GM18907 (cell line): ENCODE results near the gene PRKAG1.

Experiments used
- ATAC-seq: cut with Tn5 transposase; IDR thresholded peaks from one replicate; pipeline ENCODE4 v1.9.1; 2021; ENCODE audit warnings: mild to moderate bottlenecking, moderate library complexity; ENCODE audit not compliant: unreplicated experiment

The PRKAG1 gene

DNA sequence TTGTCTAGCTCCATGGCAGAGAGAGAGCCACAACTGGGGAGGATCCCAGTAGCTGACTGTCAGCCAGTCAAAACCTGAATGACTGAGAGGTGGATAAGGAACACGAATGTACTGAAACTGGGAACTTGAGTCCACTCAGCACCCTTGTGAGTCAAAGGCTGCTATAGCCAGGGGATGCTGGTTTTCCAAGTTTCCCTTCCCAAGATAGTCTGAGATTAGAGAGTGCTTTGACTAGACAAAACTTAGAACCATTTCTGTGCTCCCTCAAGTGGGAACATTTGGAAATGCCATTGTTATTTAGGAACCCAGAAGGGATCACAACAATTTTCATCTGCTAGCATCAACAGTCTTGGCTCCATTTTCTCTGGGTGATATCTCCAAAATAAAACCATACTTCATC is 4.0 kb downstream of the PRKAG1 start:
- no peak for ATAC-seq

DNA sequence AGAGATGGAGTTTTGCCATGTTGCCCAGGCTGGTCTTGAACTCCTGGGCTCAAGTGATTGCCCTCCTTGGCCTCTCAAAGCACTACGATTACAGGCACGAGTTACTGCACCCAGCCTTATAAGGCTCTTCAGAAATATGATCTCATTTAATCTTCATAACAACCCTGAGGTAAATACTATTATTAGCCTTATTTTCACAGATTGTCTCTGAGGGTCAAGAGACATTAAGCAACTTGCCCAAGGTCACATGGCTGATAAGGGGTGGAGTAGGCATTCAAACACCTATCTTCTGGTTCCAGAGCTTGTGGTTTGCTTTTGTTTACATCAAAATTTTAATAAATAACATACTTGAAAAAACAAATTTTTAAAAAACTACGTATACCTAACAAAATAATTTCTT is 5.1 kb downstream of the PRKAG1 start:
- ATAC-seq, result no peak

DNA sequence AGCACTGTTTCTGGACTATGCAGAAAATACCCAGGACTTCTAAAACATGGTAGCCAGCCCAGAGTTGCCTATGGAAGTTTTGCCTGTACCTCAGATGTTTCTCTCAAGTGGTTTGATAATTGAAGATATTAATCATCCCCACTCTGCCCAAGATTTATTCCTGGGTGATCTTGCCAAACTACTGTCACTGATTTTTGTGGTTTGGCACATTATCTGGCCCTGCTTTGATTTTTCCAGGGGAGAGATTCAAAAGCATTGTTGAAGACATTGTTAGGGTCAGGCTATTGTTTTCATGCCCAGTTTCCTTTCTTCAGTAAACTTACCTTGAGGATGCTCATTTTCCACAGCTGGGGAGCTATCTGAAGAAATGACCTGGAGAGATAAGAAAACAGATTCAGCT is 5.8 kb downstream of the PRKAG1 start:
- ATAC-seq, result no peak

DNA sequence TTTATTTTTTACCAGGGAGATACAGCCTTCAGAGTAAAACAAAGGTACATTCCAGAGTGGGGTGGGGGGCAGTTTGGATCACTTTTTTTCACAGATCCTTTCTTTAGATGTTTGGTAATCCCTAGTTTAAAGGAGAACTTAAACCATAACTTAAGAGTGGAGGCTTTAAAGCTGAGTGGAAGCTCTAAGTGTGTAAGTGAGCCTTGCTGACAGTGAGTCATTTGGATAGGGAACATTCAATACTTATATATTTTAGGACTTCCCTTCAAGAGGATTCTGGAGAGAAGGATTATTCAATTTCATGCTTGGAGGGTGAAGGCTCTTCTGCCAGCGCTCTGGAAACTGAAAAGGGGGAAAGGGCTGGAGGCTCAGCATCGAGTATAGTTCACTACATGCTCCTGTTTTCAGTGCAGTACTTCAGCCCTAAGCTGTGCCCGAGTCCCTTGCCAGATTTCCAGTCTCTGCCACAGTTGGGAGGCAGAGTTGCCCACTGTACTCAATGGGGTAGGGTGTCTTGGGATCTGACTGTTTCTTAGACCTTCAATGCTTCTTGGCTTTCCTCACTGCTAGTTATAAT is 8.4 kb downstream of the PRKAG1 start:
- ATAC-seq, result no peak

DNA sequence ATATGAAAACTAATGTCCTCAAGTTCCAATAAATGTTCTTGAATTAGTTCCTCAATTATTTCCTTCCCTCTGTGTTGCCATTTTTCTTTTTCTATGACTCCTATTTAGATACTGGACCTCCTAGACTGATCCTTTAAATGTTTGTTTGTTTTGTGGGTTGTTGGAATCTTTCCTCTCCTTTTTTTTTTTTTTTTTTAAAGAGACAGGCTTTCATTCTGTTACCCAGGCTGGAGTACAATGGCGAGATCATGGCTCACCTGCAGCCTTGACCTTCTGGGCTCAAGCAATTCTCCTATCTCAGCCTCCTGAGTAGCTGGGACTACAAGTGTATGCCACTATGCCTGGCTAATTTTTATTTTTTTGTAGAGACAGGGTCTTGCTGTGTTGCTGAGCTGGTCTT is 9.6 kb downstream of the PRKAG1 start:
- no peak for ATAC-seq

DNA sequence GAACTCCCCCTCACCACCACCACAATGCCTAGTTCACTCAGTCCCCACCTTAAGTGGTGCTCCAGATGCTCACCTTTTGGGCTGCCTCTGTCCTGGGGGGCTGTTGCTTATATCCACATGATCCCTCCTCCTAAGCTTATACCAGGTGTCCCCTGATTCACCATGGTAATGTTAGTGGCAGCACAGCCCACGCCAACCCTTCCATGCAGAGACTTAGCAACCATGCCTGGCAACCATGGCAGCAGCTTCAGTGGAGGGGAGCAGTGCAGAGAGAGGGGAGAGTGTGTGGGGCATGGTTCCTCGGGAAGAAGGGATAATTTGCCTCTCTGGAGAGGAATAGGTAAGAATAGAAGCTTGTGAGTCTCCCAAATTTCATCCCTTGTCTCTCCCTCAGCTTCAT is 18.2 kb downstream of the PRKAG1 start:
- no peak for ATAC-seq

DNA sequence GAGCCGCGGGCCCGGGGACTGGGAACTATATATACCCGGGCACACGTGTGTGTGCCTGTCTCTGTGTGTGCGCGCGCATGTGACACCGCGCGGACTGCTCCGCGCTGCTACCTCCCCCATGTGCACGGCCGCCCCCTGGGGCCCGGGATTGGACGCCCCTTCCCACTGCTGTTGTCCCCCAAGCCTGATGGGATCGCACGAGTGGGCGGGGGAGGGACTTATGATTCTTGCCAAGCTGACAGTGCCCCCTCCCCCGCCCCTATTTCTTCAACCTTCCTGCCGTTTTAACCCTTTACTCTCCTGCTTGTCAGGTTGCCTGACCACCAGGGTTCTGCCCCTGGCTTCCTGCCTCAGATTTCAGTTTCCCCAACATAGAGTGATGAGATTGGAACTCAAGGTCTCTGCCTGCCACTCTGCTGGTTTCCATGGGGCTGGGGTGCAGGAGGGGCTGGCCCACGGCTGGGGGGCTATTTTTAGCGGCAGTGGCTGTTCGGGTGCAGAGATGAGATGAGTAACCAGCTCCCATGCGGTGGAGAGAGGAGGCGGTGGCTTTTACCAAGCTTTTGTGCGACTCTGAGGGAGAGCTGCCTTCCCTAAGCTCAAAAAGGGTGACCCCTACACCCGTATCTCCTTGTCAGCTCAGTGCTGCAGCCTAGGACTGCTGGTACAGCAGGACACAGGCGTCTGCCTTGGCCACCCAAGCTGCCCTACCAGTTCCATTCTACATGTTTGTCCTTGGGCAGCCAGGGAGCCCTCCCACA is 19.0 kb downstream of the PRKAG1 start, which contains the start of gene DDN:
TSS of gene DDN (minus strand) at position 5 of the 761 bp plus-strand sequence. CDS start 88 bp downstream, outside the sequence.
- ATAC-seq, result no peak

DNA sequence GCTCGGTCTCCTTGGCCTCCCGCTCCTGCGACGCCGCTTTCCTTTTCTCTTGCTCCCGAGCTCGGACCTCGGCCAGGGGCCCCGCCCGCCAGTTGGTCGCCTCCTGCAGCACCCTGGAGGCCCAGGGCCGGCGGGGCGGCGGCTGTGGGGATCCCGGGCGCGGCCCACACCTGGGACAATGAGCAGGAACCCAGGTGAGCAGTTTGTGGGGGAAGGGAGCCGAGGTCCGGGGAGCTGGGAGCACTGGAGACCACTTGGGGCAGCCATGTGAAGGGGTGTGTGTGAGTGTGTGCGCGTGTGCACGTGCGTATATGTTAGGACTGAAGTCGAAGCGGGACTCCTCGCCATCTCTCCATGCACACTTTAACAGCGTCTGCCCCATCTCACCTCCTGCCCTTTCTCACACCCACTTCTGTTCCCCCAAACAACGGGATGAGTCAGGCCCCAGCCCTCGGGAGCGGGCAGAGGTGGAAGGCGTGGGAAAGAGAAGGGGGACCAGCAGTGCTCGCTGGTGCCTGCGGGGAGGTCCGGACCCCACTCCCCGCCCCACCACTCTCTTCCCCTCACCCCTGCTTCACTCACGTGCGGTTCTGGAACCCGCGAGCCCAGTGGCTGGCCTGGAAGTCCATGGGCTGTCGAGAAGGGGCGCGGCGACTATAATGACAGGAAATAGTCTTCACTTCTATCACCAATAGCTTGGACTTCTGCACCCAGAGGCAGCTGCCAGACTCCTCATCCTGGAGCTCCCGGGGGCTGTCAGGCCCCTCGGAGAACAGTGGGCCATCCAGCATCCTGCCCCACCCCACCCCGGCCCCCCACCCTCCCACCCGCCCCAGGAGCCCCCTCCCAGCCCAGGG is 19.9 kb downstream of the PRKAG1 start:
- ATAC-seq, result peak; percentile 23

DNA sequence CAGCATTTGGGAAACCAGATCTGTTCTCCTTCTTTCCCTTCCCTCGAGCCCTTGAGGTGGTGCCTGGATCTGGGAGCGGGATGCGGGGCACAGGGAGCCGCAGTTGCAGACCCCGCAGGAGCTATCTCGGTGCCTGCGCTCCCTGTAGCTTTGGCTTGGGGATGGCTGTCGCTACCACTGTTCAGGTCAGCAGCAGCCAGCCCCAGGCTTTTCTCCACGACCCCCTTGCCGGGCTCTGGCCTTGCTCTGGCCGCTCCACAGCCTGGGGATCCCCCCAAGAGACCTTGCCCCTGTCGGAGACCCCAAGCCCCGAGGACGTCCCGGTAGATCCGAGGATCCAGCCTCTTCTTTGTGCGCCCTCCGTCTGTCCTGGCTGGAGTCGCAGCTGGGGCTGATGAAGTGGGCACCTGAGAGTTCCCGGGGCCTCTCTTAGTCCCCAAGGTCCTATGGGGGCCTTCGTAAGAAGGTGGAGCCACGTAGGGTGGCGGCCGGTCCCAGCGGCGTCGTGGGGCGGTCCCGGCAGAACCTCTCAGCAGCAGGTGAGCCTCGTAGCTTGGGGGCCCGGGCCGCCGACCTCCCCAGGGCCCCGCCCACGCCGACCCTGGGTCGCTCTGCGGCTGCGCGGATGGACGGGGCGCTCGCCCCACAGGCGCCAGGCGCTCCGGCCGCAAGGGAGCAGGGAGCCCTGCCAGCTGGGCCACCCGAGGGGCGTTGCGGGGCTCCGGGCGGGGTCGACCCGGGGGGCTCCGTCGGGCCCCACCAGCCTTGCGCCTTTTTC is 20.7 kb downstream of the PRKAG1 start:
- ATAC-seq, result peak; percentile 43

DNA sequence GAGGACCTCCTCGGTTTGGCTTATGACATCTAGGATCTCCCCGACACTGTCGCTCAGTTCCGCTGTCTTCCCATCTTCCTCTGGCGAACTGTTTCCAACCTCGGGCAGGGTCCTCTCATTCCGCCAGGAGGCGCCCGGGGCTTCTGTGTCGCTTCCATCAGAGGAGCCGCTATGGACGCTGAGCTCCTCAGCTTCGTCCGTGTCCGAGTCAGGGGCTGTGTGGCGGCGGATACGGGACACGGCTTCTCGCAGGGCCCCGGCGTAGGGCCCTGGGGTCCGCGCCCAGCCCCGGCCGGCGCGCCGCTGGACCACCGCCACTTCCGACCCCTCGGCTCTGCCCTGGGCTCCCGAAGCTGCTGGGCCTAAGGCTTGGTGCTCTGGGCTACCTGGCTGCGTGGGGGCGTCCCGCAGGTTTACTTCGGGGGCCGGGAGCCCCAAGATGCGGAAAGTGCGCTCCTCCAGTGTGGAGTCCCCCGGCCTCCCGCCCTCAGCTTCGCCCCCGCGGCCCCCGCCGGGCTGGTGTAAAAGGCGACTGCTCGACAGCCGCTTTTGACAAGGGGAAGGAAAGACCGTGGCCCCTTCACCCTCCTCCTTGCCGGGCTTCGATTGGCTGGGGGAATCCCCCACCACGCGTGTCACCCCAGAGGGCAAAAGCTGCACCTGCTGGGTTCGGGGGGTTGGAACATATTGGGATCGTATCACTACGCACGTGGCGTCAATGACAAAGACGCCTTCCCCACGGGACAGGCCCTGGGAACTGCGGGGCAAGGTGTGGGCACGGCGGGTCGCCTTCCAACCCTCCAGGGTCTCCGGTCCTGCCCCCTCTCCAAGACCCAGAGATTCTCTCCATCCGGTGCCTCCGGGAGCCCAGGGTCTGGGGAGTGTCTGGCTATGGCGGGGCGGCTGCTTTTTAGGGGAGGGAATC is 21.5 kb downstream of the PRKAG1 start:
- peak; percentile 31 for ATAC-seq

DNA sequence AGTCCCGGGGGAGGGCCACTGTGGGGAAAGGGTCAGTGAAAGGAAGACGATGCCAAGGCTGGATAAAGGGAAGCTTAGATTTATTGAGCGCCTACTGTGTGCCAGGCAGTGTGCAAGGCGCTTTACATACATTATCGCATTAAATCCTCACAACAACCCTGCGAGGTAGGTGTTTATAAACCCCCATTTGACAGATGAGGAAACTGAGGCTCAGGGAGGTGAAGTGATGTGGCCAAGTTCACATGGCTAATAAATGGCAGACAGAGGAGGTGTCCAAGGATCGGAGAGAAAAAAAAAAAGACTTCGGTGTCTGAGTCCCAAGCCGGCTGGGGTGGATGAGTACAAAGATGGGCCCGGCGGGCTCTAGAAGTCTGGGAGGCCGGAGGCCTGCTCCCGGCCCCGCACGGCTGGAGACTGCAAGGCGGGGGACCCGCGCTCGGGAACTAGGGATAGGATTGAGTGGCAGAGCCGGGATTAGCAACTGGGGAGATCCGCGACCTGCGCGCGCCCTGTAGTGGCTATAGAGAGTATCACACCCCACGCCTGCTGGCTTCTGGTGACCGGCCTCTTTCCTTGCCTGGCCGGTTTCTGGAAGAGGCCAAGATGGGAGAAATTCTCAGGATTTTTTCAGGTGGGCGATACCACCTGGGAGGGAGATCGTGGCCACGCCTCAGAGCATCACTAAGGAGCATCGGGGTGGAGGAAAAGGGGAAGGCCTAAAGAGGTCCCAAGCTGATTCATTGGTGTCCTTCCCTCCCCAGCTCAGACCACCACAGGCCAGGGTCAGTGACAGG is 23.3 kb downstream of the PRKAG1 start:
- no peak for ATAC-seq

DNA sequence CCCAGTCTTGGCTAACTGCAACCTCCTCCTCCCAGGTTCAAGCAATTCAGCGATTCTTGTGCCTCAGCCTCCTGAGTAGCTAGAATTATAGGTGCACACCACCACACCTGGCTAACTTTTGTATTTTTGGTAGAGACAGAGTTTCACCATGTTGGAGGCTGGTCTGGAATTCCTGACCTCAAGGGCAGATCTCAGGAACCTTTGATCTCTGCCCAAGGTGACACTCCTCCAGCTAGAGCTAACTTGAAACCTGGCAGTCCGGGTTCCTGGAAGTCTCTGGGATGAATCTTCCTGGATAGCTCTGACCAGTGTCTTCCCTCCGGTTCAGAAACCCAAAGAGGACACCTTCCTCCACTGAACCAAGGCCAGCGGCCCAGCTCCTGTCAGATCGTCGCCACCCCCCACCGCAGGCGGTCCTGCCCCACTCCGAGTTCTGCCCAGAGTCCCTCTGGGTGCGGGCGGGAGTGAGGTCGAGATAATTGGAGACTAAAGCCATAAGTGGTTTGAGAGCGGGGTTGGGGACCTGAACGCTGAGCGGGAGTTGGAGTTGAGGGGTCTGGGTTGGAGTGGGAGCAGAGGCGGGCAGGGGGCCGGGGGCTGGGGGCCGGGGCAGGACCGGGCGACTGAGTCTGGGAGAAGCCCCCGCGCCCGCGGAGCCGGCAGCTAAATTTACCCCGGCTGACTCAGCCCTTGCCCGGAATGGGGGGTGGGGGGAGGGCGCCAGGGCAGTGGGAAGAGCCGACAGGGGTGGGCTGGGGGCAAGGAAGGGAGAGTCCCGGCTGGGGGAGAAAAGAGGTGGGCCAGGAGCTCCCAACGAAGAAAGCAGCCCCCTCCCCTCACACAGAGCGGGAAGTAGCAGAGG is 24.1 kb downstream of the PRKAG1 start:
- no peak for ATAC-seq

DNA sequence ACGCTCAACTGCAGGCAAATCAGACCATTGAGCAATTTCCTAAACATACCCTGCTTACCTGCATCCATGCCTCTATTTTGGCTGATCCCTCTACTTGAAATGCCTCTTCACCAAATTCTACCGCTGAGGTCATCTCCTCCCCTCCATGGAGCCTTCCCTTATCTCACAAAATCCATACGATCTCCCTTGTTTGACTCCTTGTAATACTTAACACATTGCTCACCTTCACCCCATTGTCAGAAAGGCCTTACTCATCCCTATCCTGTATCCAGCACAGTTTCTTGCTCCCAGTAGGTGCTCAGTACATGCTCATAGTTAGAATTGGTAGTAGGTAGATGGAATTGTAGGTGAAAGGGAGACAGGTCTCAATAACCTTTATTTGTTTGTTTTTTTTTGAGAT is 24.8 kb downstream of the PRKAG1 start:
- no peak for ATAC-seq

DNA sequence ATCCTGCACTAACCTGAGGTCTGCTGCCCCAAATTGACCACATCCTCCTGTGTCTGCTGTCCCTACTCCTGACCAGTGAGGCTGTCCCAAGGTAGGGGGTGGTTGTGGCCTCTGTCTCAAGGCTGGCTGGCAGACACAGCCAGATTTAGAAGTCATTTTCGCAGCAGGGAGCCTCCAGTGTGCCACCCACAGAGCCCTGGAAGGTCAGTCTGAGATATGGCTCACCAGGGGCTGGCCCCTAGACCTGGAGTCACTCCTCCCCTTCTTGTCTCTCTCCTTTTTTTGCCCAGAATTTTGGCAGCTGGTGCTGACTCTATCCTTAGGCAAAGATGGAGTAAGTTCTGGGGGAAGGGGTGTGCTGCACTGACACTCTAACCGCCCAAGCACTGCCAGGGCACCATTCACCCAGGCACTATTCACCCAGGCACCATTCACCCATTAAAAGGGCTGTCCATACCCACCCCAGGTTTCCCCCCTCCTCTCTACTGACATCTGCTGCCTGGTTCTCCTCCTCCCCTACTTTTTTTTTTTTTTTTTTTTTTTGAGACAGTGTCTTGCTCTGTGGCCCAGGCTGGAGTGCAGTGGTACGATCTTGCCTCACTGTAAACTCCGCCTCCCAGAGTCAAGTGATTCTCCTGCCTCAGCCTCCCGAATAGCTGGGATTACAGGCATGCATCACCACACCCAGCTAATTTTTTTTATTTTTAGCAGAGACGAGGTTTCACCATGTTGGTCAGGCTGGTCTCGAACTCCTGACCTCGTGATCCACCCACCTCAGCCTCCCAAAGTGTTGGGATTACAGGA is 27.1 kb downstream of the PRKAG1 start:
- no peak for ATAC-seq

DNA sequence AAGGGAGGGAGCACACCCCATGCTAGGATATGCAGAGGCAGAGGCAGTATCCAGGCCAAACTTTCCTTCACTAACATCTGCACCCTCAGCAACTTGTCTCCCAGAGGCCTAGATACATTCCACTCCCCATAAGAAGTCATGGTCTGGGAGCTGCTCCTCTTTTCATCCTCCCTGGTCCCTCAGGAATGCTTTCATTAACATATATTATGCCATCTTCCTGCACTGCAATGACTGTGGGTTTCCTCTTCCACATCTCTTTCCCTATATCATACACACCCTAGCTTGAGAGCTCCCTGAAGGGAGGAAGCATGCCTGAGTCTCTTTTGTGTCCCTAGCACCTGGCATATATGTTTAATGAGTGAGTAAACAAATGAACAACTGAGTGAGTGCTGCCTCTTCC is 28.0 kb downstream of the PRKAG1 start:
- ATAC-seq, result no peak

DNA sequence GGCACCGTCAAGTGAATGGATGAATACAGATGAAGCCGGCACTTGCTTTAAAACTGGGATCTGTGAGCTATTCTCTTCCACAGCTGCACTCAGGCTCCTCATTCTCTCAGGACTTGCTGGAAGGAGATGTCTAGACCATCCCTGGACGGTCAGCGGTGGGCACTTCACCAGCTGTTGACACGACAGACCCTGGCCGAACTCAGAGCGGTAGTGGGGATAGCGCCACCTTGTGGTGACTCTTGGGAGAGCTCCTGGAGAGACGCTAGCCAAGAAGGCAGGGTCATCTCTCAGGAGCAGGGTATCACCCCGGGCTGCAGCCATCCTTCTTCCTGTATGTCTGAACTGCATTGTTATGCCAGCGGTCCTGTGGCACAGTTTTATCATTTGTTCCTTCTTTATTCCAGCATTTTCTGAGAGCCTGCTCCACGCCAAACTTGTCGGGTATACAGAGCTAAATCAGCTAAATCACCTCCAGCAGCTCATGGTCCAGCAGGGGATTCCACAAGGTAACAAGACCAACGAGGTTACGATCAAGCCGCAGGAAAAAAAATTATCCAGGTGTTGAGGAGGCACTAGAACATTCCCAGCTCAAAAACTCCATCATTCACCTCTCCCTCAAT is 30.4 kb downstream of the PRKAG1 start:
- peak; percentile 65 for ATAC-seq

DNA sequence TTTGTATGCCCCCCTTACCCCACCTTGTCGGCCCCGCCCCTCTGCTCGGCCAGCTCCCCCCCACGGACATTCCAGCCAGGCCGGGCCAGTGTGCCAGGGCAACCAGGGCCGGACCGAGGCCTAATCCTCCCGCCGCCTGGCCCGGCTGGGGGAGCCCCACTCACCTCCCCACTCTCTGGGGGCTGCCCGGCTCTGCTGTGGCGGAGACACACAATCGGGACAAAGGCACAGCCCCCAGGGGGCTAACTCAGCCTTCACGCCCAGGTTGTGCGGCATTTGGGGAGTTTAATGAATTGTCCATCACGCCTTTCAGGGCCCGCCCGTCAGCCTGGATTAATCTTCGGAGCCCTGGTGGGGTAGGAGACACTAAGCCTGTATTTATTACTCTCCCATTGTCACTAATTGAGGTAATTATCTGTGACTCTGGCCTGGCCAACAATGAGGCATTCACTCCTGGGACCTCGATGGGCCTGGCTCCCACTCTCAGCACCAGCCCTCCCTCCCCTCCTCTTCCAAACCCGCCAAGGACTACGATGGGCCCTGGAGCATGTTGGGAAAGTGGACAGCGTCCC is 31.8 kb downstream of the PRKAG1 start:
- ATAC-seq, result no peak
